CD4-positive, alpha-beta T cell (primary cell): ENCODE results near the gene ARAP3. TPM values are rescaled to one million over a fixed set of nuclear protein-coding genes. Genes with fewer than 3 reads are reported as not detected.
A peak's percentile ranks its signal among the peaks of the same experiment; 100 is the strongest.
"Not testable (repeated sequence)": the region's sequence is repeated elsewhere in the genome, so short reads cannot be mapped to it uniquely, and the experiment has no call there.

Experiments used
- ATAC-seq: fragments of 200-7000 bp; cut with Tn5 transposase; one replicate; pipeline ENCODE4 v1.10.0; 2022; ENCODE audit warnings: mild to moderate bottlenecking; ENCODE audit not compliant: poor library complexity
- CTCF ChIA-PET: fragments of 350-600 bp; sonication (Branson Sonifier 250); formaldehyde crosslinking; loops from one replicate; lab custom pipeline; 2021; ENCODE audit warnings: antibody characterized with exemption, inconsistent platforms; lab: Charles Lee
- POLR2A ChIA-PET: fragments of 350-600 bp; sonication (Branson Sonifier 250); formaldehyde crosslinking; loops from one replicate; lab custom pipeline; 2021; ENCODE audit warnings: antibody characterized with exemption, inconsistent platforms; lab: Charles Lee
- DNase-seq, 14 experiments: peaks; one replicate each; pipeline ENCODE4 v3.0.0-alpha.2; 2013 to 2020; ENCODE audit warnings: mixed read lengths in 2 of 14
- H3K27ac ChIP-seq, 2 donors: one replicate each; pipeline versions ENCODE4 v1.5.1 to v1.7.0; 2013; ENCODE audit warnings: low read length in 2 of 2, low read depth in 1 of 2, mild to moderate bottlenecking in 1 of 2
- H3K27me3 ChIP-seq, 2 experiments: 1 replicate in 1 of 2; 2 replicates in 1 of 2; pipeline versions ENCODE4 v1.6.1 to v1.7.0; 2013; ENCODE audit warnings: low read length in 2 of 2, control low read depth in 1 of 2, mild to moderate bottlenecking in 1 of 2, moderate library complexity in 1 of 2; ENCODE audit not compliant: insufficient read depth in 2 of 2, control insufficient read depth in 1 of 2
- H3K36me3 ChIP-seq: one replicate; pipeline ENCODE4 v1.6.1; 2013; ENCODE audit warnings: low read length, control low read depth; ENCODE audit not compliant: insufficient read depth
- H3K4me1 ChIP-seq: one replicate; pipeline ENCODE4 v1.6.1; 2013; ENCODE audit warnings: low read length, control low read depth; ENCODE audit not compliant: insufficient read depth
- H3K4me3 ChIP-seq: one replicate; pipeline ENCODE4 v1.5.1; 2013; ENCODE audit warnings: mild to moderate bottlenecking, low read length, moderate library complexity
- H3K9me3 ChIP-seq, 2 experiments: 1 replicate in 1 of 2; 2 replicates in 1 of 2; pipeline versions ENCODE4 v1.6.1 to v1.7.0; 2013; ENCODE audit warnings: low read length in 2 of 2, mild to moderate bottlenecking in 2 of 2, control low read depth in 1 of 2, moderate library complexity in 1 of 2; ENCODE audit not compliant: control insufficient read depth in 1 of 2, insufficient read depth in 1 of 2
- H3K27ac Mint-ChIP-seq: one replicate; pipeline ENCODE4 v1.8.0; 2020; ENCODE audit warnings: mixed read lengths
- H3K27me3 Mint-ChIP-seq: one replicate; pipeline ENCODE4 v1.8.0; 2021; ENCODE audit warnings: mixed read lengths
- H3K36me3 Mint-ChIP-seq: one replicate; pipeline ENCODE4 v1.8.0; 2021; ENCODE audit warnings: low read depth, mixed read lengths
- H3K4me1 Mint-ChIP-seq: one replicate; pipeline ENCODE4 v1.8.0; 2021; ENCODE audit warnings: low read depth, mixed read lengths
- H3K4me3 Mint-ChIP-seq: one replicate; pipeline ENCODE4 v1.8.0; 2020; ENCODE audit warnings: mild to moderate bottlenecking, mixed read lengths
- H3K9me3 Mint-ChIP-seq: one replicate; pipeline ENCODE4 v1.8.0; 2020; ENCODE audit warnings: mixed read lengths
- intact Hi-C, 2 experiments: fragments of 100-400 bp; cut with DNase I in 1 of 2; cut with micrococcal nuclease in 1 of 2; formaldehyde crosslinking; loops; one replicate each; pipeline versions ENCODE4 v1.15.1 to v1.9.0; 2023 to 2025; cut with DNase I, micrococcal nuclease
- total RNA-seq, 174 experiments: library from RNA in 2 of 174; stranded (reverse) in 2 of 174; gene quantifications; one replicate each; pipeline ENCODE4 v1.2.3 and lab custom pipeline; 2021 to 2026
- TF ChIP-seq, protein P1 (sequence below): fragments of 200-600 bp; IDR thresholded peaks from one replicate; pipeline ENCODE4 v1.8.0; 2022; ENCODE audit warnings: antibody characterized with exemption, mild to moderate bottlenecking

The ARAP3 gene
- total RNA-seq, 2 experiments from 2014 or later, result 0.30 to 0.31 TPM

DNA sequence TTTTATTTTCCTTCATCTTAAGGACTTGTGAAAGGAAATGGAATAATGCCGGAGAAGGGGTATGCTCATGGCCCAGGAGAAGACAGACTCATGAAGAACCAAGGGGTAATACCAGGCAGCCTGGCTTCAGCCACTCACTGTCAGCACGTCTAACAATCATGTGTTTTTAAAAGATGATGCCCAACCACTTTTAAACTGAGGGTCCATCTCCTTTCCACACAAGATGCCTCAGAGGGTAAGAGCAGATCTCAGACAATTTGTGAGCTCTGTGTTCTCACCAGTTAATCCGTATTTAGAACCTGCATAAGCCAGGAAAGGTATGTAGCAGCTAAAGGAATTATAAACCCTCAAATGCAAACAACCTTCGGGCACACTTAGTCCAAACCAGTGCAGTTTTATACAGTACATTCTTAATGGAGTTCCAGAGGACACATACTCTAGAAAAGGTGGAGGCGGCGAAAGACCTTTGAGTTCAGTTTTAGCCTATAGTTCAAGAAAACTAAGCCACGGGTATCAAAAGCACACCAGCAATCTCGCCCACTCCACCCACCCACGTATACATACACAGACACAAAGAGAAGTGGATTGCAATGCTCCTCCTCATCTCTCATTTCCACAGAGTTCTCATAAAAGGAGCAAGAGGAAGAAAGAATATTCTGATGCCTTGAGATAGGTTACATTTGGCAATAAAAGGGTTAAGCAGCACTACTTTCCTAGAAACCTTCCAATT lies 65.9 kb downstream of the ARAP3 start:
- Mint-ChIP-seq H3K27ac (peak overlapping the region; percentile 92), H3K27me3 (no peaks in the 10 kb centered on the region), H3K36me3 (peaks cover 62% of the 10 kb centered on the region), H3K9me3 (no peaks in the 10 kb centered on the region), H3K4me1 (peaks cover 72% of the 10 kb centered on the region), H3K4me3 (peak overlapping the region; percentile 98)
- ChIA-PET POLR2A (interaction anchor here (1.5 to 8.2 kb wide), 6 partner anchors 9 to 35 kb away, joined by 4 to 191 read pairs (median 61); partner anchors contain the start of genes HDAC3 and RELL2), CTCF (interaction anchor here (0.7 to 5.5 kb wide), 7 partner anchors 9 to 296 kb away, joined by 4 to 281 read pairs (median 10); no protein-coding TSS in a partner anchor)
- TF ChIP-seq, protein P1, sequence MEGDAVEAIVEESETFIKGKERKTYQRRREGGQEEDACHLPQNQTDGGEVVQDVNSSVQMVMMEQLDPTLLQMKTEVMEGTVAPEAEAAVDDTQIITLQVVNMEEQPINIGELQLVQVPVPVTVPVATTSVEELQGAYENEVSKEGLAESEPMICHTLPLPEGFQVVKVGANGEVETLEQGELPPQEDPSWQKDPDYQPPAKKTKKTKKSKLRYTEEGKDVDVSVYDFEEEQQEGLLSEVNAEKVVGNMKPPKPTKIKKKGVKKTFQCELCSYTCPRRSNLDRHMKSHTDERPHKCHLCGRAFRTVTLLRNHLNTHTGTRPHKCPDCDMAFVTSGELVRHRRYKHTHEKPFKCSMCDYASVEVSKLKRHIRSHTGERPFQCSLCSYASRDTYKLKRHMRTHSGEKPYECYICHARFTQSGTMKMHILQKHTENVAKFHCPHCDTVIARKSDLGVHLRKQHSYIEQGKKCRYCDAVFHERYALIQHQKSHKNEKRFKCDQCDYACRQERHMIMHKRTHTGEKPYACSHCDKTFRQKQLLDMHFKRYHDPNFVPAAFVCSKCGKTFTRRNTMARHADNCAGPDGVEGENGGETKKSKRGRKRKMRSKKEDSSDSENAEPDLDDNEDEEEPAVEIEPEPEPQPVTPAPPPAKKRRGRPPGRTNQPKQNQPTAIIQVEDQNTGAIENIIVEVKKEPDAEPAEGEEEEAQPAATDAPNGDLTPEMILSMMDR, result no peak
- H3K27me3 ChIP-seq, result no peaks in the 10 kb centered on the region
- ATAC-seq, result no peak
- no peak for DNase-seq
- peak overlapping the region in 1 of 2 donors; percentile 0 for H3K27ac ChIP-seq
- peaks cover 34% of the 10 kb centered on the region for H3K36me3 ChIP-seq
- peak overlapping the region; percentile 96 for H3K4me3 ChIP-seq
- intact Hi-C loops, result loop anchor here in 1 of 2 experiments (2.0 kb wide), 1 partner anchor 17 kb away; no protein-coding TSS in a partner anchor
- peaks cover 28% of the 10 kb centered on the region for H3K4me1 ChIP-seq
- H3K9me3 ChIP-seq, result no peaks in the 10 kb centered on the region

DNA sequence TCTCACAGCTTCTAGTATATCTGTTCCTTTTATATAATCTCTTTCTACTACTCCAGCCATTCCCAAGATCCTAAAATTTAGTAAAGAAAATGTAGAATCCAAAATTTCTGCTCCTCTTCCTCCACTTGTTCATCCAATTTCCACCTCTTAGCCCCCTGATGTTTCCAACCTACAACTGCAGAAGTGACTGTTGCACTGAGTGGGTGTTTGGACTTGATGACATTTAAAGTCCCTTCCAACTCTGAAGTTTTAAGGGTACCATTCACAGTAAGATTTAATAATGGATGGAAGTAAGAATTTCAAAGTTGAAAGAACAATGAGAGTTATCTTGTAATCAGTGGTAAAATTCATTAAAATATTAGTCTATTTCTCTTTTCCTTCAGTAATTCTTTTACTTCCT lies 68.7 kb downstream of the ARAP3 start:
- CTCF ChIA-PET, result interaction anchor here (1.3 to 2.9 kb wide), 2 partner anchors 21 to 46 kb away, joined by 4 to 29 read pairs; no protein-coding TSS in a partner anchor
- H3K4me3 ChIP-seq, result no peak overlapping the region
- POLR2A ChIA-PET, result interaction anchor here (1.1 to 8.2 kb wide), 4 partner anchors 8 to 24 kb away, joined by 4 to 191 read pairs (median 8); partner anchors contain the start of genes HDAC3 and RELL2
- peaks cover 17% of the 10 kb centered on the region for H3K36me3 ChIP-seq
- H3K4me3 Mint-ChIP-seq, result peak overlapping the region; percentile 53
- H3K9me3 Mint-ChIP-seq, result no peaks in the 10 kb centered on the region
- H3K27ac Mint-ChIP-seq, result peak overlapping the region; percentile 80
- no peaks in the 10 kb centered on the region for H3K27me3 Mint-ChIP-seq
- H3K27ac ChIP-seq, result no peak overlapping the region
- ATAC-seq (no peak), DNase-seq (no peak)
- intact Hi-C loops, result no loop called here
- peaks cover 54% of the 10 kb centered on the region for H3K36me3 Mint-ChIP-seq
- H3K9me3 ChIP-seq, result no peaks in the 10 kb centered on the region
- peaks cover 45% of the 10 kb centered on the region for H3K4me1 ChIP-seq
- TF ChIP-seq, protein P1, result no peak
- peaks cover 88% of the 10 kb centered on the region for H3K4me1 Mint-ChIP-seq
- H3K27me3 ChIP-seq, result no peaks in the 10 kb centered on the region

DNA sequence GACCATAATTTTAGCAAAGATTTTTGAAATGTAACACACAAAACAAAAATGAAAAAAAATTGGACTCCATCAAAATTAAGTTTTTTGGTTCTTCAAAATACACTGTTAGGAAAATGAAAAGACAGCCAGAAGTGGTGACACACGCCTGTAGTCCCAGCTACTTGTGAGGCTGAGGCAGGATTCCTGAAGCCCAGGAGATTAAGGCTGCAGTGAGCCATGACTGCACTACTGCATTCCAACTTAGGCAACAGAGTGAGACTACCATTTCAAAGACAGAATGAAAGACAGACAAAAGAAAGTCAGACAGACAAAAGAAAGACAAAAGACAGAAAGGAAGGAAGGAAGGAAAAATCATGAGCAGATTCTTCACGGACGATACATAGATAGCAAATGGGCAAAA lies 70.7 kb downstream of the ARAP3 start:
- peaks cover 17% of the 10 kb centered on the region for H3K36me3 ChIP-seq
- ATAC-seq (no peak), DNase-seq (no peak)
- CTCF ChIA-PET, result no interaction called here
- TF ChIP-seq, protein P1, result no peak
- POLR2A ChIA-PET, result no interaction called here
- intact Hi-C loops, result no loop called here
- H3K36me3 Mint-ChIP-seq, result peaks cover 37% of the 10 kb centered on the region
- H3K27ac ChIP-seq, result no peak overlapping the region
- no peaks in the 10 kb centered on the region for H3K27me3 Mint-ChIP-seq
- peaks cover 57% of the 10 kb centered on the region for H3K4me1 ChIP-seq
- peak overlapping the region; percentile 42 for H3K4me3 Mint-ChIP-seq
- no peaks in the 10 kb centered on the region for H3K27me3 ChIP-seq
- H3K9me3 ChIP-seq, result no peaks in the 10 kb centered on the region
- peaks cover 86% of the 10 kb centered on the region for H3K4me1 Mint-ChIP-seq
- H3K27ac Mint-ChIP-seq, result peak overlapping the region; percentile 91
- no peak overlapping the region for H3K4me3 ChIP-seq
- no peaks in the 10 kb centered on the region for H3K9me3 Mint-ChIP-seq

DNA sequence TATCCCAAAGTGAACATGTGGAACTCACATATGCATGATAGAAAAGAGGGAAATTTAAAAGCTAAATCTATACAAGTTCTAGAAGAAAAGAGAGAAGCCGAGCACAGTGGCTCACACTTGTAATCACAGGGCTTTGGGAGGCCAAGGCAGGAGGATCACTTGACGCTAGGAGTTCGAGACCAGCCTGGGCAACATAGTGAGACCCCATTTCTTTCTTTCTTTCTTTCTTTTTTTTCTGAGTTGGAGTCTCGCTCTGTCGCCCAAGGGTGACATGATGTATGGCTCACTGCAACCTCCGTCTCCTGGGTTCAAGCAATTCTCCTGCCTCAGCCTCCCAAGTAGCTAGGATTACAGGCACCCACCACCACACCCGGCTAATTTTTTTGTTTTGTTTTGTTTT lies 72.1 kb downstream of the ARAP3 start:
- Histone ChIP-seq H3K4me1 (peaks cover 59% of the 10 kb centered on the region), H3K27ac (peak overlapping the region in 1 of 2 donors; percentile 30), H3K36me3 (peaks cover 17% of the 10 kb centered on the region)
- H3K36me3 Mint-ChIP-seq, result peaks cover 29% of the 10 kb centered on the region
- DNase-seq, ATAC-seq, H3K9me3 Mint-ChIP-seq, H3K27me3 ChIP-seq, H3K9me3 ChIP-seq, intact Hi-C loops, H3K27me3 Mint-ChIP-seq, H3K4me3 ChIP-seq: not testable (repeated sequence)
- H3K4me1 Mint-ChIP-seq, result peaks cover 88% of the 10 kb centered on the region
- H3K4me3 Mint-ChIP-seq, result peak overlapping the region; percentile 75
- POLR2A ChIA-PET, result interaction anchor here (7.5 kb wide), 1 partner anchor 8 kb away, joined by 153 read pairs; the partner anchor contains the start of gene DIAPH1
- CTCF ChIA-PET, result interaction anchor here (1.1 to 1.5 kb wide), 3 partner anchors 9 to 18 kb away, joined by 3 to 8 read pairs (median 6); partner anchors contain the start of gene DIAPH1
- peak overlapping the region; percentile 91 for H3K27ac Mint-ChIP-seq
